HEK293 (cell line): Measurements from ENCODE around the gene ASXL3.
A peak's percentile ranks its signal among the peaks of the same experiment; 100 is the strongest.

Source experiments
- AEBP2 ChIP-seq: fragments of 450-650 bp; formaldehyde crosslinking; IDR thresholded peaks from 2 replicates; pipeline ENCODE4 v1.5.1; 2016; ENCODE audit warnings: missing biosample characterization, missing genetic modification characterization, borderline replicate concordance
- GLI2 ChIP-seq: fragments of 450-650 bp; formaldehyde crosslinking; IDR thresholded peaks from 2 replicates; pipeline ENCODE4; 2017; ENCODE audit warnings: missing biosample characterization, missing genetic modification characterization, low read depth, borderline replicate concordance
- KLF16 ChIP-seq: fragments of 450-650 bp; formaldehyde crosslinking; IDR thresholded peaks from 2 replicates; pipeline ENCODE4 v1.5.1; 2017; ENCODE audit warnings: missing biosample characterization, missing genetic modification characterization
- MEIS1 ChIP-seq: sonication (generic); formaldehyde crosslinking; IDR thresholded peaks from 2 replicates; pipeline ENCODE4 v1.8.1; 2022; ENCODE audit warnings: missing genetic modification reagents, mild to moderate bottlenecking, borderline replicate concordance
- OSR2 ChIP-seq: fragments of 450-650 bp; formaldehyde crosslinking; IDR thresholded peaks from 2 replicates; pipeline ENCODE4 v1.5.1; 2016; ENCODE audit warnings: missing biosample characterization, missing genetic modification characterization
- PBX3 ChIP-seq: sonication (generic); formaldehyde crosslinking; IDR thresholded peaks from 2 replicates; pipeline ENCODE4 v1.8.1; 2022; ENCODE audit warnings: mild to moderate bottlenecking, moderate library complexity, missing genetic modification reagents
- PRDM2 ChIP-seq: fragments of 450-650 bp; formaldehyde crosslinking; IDR thresholded peaks from 2 replicates; pipeline ENCODE4 v1.5.1; 2016; ENCODE audit warnings: missing biosample characterization, missing genetic modification characterization, borderline replicate concordance
- REPIN1 ChIP-seq: fragments of 450-650 bp; formaldehyde crosslinking; IDR thresholded peaks from 2 replicates; pipeline ENCODE4 v1.5.1; 2017; ENCODE audit warnings: missing biosample characterization, missing genetic modification characterization, low read depth
- SP7 ChIP-seq: fragments of 450-650 bp; formaldehyde crosslinking; IDR thresholded peaks from 2 replicates; pipeline ENCODE4 v1.5.1; 2016; ENCODE audit warnings: missing biosample characterization, missing genetic modification characterization
- ZBTB11 ChIP-seq: fragments of 450-650 bp; formaldehyde crosslinking; conservative IDR thresholded peaks from 2 replicates; pipeline ENCODE4 v1.5.1; 2016; ENCODE audit warnings: low read depth, missing biosample characterization, missing genetic modification characterization
- ZEB2 ChIP-seq: fragments of 450-650 bp; formaldehyde crosslinking; IDR thresholded peaks from 2 replicates; pipeline ENCODE4 v1.5.1; 2016; ENCODE audit warnings: missing biosample characterization, missing genetic modification characterization
- ZIC2 ChIP-seq: fragments of 450-650 bp; formaldehyde crosslinking; IDR thresholded peaks from 2 replicates; pipeline ENCODE4 v1.5.1; 2016; ENCODE audit warnings: missing biosample characterization, missing genetic modification characterization
- ZNF157 ChIP-seq: fragments of 450-650 bp; formaldehyde crosslinking; IDR thresholded peaks from 2 replicates; pipeline ENCODE4 v1.5.1; 2016; ENCODE audit warnings: missing biosample characterization, missing genetic modification characterization
- ZNF23 ChIP-seq: fragments of 450-650 bp; formaldehyde crosslinking; IDR thresholded peaks from 2 replicates; pipeline ENCODE4 v1.5.1; 2016; ENCODE audit warnings: missing biosample characterization, missing genetic modification characterization, borderline replicate concordance
- ZNF239 ChIP-seq: fragments of 450-650 bp; formaldehyde crosslinking; IDR thresholded peaks from 2 replicates; pipeline ENCODE4 v1.5.1; 2016; ENCODE audit warnings: missing biosample characterization, missing genetic modification characterization
- ZNF280C ChIP-seq: fragments of 450-650 bp; formaldehyde crosslinking; IDR thresholded peaks from 2 replicates; pipeline ENCODE4 v1.5.1; 2016; ENCODE audit warnings: missing biosample characterization, missing genetic modification characterization
- ZNF398 ChIP-seq: fragments of 450-650 bp; formaldehyde crosslinking; IDR thresholded peaks from 2 replicates; pipeline ENCODE4 v1.5.1; 2017; ENCODE audit warnings: missing biosample characterization, missing genetic modification characterization
- ZNF76 ChIP-seq: fragments of 450-650 bp; formaldehyde crosslinking; IDR thresholded peaks from 2 replicates; pipeline ENCODE4; 2016; ENCODE audit warnings: low read depth, missing biosample characterization, missing genetic modification characterization, borderline replicate concordance
- ZNF776 ChIP-seq: fragments of 450-650 bp; formaldehyde crosslinking; IDR thresholded peaks from 2 replicates; pipeline ENCODE4 v1.5.0; 2017; ENCODE audit warnings: missing biosample characterization, missing genetic modification characterization, borderline replicate concordance
- ZNF791 ChIP-seq: fragments of 450-650 bp; formaldehyde crosslinking; IDR thresholded peaks from 2 replicates; pipeline ENCODE4 v1.5.1; 2016; ENCODE audit warnings: missing biosample characterization, missing genetic modification characterization

Gene ASXL3

GRCh38 chr18:33578518-33579348, 714 bp downstream of the ASXL3 start (continued):
- TF ChIP-seq ZIC2 (peak; percentile 29; the same call in 1 of the 2 replicates), AEBP2 (tag by site-specific recombination) (no peak), ZBTB11 (0 out of 2 replicates have a peak, but pooled peaks have one; percentile 83), ZNF239 (tag by site-specific recombination) (peak; percentile 82), ZEB2 (tag by site-specific recombination) (peak; percentile 65), SP7 (tag by site-specific recombination) (peak; percentile 87), MEIS1 (no peak), KLF16 (peak; percentile 85), ZNF23 (tag by site-specific recombination) (no peak), OSR2 (tag by site-specific recombination) (no peak), PRDM2 (tag by site-specific recombination) (peak; percentile 72; the same call in 1 of the 2 replicates), ZNF280C (tag by site-specific recombination) (0 out of 2 replicates have a peak, but pooled peaks have one; percentile 48), REPIN1 (tag by site-specific recombination) (no peak), ZNF76 (tag by site-specific recombination) (no peak), ZNF398 (peak; percentile 51), ZNF157 (tag by site-specific recombination) (no peak), GLI2 (no peak), ZNF776 (no peak), ZNF791 (tag by site-specific recombination) (no peak), PBX3 (CRISPR knock-in tag) (no peak)
